GM21390 (cell line): Measurements from ENCODE around the gene FBXO17.
"Not testable (repeated sequence)": the region's sequence is repeated elsewhere in the genome, so short reads cannot be mapped to it uniquely, and the experiment has no call there.

Experiments used
- ATAC-seq: cut with Tn5 transposase; IDR thresholded peaks from one replicate; pipeline ENCODE4 v1.9.1; 2021; ENCODE audit not compliant: unreplicated experiment

Gene FBXO17

DNA sequence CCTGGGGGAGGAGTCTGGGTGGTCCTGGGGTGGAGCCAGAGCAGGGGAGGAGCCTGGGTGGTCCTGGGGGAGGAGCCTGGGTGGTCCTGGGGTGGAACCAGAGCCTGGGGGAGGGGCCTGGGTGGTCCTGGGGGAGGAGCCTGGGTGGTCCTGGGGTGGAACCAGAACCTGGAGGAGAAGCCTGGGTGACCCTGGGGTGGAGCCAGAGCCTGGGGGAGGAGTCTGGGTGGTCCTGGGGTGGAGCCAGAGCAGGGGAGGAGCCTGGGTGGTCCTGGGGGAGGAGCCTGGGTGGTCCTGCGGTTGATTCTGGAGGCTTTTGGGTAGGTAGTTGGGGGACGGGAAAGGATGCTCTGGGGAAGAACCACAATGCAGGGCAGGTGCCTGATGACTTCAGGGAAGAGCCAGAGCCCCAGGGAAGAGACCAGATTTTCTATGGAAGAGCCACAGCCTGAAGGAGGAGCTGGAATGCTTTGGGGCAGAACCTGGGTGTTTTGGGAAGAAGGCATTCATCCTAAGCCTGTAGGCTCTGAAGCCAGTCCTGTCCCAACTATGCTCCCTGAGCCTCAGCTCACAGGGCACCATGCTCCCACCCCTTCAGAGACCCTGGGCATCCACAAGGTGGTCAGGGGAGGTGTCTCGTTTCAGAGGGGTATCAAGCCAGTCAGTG lies 29.8 kb downstream of the FBXO17 start:
- ATAC-seq: no peak

DNA sequence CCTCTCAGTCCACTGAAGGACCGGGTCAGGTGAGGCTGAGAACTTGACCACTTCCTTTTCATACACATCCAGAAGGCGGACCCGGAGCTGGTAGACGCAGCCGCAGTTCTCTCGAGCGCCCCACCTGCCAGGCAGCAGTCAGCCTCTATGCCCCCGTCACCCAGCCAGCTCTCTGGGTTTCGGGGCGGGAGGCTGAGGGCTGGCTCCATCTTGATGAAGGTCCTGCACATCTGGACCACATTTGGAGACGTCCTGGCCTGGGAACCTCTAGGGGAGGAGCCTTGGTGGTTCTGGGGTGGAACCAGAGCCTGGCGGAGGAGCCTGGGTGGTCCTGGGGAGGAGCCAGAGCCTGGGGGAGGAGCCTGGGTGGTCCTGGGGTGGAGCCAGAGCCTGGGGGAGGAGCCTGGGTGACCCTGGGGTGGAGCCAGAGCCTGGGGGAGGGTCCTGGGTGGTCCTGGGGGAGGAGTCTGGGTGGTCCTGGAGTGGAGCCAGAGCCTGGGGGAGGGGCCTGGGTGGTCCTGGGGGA lies 30.5 kb downstream of the FBXO17 start:
- no peak for ATAC-seq

DNA sequence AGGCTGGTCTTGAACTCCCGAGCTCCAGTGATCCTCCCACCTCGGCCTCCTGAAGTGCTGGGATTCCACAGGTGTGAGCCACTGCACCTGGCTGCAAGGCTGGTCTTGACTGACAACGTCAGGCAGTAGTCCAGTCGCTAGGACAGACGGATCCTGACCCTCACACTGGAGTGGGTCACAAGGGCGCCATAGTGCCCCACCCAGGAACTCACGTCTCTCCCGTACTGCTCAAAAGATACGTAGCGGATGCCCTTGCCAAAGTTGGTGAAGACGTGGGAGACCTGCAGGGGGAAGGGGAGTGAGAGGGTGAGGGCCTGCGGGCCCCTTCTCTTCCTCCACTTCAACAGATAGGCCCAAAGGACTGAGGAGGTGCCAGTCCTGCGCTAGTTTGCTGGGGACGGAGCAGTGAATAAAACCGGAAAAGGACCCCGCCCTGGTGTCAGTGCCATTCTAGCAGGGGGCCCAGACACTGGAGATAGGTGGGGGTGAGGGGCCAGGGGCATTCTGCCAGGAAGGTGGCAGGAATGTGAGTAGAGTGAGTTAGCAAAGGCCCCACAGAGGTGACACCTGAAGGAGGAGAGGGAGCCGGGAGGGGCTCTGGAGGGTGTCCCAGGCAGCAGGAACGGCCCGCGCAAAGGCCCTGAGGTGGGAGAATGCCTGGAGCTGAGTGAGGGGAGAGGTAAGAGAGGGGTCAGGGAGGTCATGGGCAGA lies 32.9 kb downstream of the FBXO17 start:
- no peak for ATAC-seq

DNA sequence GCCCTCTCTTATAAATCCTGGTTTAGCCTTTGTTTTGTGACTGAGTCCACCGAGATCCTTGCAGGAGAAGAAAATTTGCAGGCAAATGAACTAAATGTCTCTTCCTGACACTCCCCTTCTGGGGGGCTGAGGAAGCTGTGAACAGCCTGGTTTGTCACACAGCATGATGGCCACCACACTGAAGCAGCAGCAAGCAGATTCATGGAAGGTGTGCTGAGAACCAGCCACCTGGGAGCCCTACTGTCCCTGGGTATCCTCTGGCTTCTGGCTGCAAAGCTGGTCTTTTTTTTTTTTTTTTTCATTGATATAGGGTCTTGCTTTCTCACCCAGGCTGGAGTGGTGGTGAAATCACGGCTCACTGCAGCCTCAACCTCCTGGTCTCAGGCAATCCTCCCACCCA lies 33.6 kb downstream of the FBXO17 start:
- no peak for ATAC-seq

DNA sequence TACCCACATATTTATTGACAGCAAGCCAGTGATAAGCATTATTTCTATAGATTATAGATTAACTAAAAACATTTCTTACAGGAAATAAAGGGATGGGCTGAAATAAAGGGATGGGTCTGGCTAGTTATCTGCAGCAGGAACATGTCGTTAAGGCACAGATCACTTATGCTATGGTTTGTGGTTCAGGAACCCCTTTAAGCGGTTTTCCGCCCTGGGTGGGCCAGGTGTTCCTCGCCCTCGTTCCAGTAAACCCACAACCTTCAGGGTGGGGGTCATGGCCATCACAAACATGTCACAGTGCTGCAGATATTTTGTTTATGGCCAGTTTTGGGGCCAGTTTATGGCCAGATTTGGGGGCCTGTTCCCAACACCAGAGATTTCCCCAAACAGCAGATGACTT lies 34.1 kb downstream of the FBXO17 start:
- ATAC-seq: not testable (repeated sequence)

DNA sequence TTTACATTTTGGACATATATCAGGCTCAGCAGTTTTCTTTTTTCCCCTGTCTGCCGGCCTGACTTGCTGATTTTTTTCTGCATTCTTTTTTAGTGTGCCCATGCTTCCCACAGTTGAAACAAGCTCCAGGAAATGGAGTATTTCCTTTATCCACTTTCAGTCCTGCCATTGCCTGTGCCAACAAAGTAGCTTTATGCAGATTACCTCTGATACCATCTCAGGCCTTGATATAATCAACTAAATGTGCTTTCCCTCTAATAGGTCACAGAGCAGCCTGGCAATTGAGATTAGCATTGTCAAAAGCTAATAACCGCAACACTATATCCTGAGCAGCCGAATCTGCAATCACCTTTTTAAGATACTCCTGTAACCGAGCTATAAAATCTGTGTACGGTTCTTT lies 35.6 kb downstream of the FBXO17 start:
- no peak for ATAC-seq

DNA sequence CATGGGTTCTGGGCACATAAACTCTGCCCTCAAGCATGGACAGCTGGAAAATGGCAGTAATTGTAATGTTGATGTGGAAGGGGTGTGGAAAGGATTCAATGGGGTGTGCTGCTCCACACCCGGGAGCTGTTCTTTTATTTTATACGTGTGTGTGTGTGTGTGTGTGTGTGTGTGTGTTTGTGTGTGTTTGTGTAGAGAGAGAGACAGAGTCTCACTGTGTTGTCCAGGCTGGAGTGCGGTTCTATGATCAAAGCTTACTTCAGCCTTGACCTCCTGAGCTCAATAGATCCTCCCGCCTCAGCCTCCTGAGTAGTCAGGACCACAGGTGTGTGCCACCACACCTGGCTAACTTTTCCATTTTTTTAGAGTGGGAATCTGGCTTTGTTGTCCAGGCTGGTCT lies 42.0 kb downstream of the FBXO17 start:
- no peak for ATAC-seq

DNA sequence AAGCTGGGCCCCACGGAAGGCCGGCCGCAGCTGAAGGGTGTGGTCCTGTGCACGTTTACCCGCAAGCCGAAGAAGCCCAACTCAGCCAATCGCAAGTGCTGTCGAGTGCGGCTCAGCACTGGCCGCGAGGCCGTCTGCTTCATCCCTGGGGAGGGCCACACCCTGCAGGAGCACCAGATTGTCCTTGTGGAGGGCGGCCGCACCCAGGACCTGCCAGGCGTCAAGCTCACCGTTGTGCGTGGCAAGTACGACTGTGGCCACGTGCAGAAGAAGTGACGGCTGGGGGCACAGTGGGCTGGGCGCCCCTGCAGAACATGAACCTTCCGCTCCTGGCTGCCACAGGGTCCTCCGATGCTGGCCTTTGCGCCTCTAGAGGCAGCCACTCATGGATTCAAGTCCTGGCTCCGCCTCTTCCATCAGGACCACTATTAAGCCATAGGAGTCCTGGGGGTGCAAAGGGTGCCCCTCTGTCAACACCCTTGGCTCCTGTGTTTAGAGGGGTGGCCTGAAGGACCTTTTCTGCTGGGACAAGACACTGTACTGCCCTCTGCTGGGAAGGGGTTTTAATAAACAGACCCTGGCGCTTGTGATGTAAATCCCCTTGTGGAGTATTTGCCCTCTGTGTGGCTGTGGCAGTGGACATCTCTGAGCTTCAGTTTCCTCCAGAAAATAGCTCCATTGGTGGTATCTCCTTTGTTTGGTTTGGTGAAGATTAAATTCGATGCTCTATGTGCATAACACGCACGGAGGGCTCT lies 42.9 kb downstream of the FBXO17 start:
- no peak for ATAC-seq

DNA sequence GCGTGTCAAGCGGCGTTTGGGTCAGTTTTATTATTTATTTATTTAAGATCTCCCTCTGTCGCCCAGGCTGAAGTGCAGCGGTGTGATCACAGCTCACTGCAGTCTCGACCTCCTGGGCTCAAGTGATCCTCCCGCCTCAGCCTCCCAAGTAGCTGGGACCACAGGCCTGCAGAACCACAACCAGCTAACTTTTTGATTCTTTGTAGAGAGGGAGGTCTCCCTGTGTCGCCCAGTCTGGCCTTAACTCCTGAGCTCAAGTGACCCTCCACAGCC lies 44.1 kb downstream of the FBXO17 start:
- ATAC-seq: no peak

DNA sequence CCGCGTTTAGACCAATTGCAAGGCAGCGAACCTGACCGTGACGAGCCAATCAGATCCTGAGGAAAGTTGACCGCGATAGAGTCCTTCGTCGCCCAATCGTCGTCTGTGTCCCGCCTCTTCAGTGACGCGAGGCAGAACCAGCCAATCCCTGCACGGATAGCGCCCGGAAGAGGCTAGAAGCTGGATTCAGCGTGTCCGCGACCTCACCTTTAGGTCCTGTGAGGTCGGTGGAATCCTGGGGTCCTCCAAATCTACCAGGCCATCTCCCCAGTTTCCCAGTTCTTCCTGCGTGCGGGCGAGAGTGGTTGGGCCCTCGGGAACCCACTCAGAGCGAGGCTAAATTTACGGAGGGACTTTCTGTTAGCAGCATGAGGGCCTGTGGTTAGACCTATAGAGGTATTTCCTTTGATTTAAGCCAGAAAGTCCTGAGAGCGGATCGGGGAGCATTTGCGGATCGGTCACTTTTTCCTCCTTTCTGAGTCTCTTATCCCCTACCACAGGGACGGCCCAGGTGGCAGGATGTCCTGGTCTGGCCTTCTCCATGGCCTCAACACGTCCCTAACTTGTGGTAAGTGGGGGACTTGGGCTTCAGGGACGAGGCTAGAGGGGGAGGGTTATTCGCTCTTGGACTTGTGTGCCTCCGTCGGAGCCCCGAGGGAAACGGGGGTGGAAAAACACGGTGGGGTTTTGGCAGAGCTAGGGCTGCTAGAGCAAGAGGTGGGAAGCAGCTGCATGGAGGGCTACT lies 44.6 kb downstream of the FBXO17 start, which contains the start of gene MRPS12:
TSS of gene MRPS12 (plus strand) at position 169 of the 745 bp plus-strand sequence. CDS start at position 520, 351 bp downstream.
- peak; percentile 88 for ATAC-seq

DNA sequence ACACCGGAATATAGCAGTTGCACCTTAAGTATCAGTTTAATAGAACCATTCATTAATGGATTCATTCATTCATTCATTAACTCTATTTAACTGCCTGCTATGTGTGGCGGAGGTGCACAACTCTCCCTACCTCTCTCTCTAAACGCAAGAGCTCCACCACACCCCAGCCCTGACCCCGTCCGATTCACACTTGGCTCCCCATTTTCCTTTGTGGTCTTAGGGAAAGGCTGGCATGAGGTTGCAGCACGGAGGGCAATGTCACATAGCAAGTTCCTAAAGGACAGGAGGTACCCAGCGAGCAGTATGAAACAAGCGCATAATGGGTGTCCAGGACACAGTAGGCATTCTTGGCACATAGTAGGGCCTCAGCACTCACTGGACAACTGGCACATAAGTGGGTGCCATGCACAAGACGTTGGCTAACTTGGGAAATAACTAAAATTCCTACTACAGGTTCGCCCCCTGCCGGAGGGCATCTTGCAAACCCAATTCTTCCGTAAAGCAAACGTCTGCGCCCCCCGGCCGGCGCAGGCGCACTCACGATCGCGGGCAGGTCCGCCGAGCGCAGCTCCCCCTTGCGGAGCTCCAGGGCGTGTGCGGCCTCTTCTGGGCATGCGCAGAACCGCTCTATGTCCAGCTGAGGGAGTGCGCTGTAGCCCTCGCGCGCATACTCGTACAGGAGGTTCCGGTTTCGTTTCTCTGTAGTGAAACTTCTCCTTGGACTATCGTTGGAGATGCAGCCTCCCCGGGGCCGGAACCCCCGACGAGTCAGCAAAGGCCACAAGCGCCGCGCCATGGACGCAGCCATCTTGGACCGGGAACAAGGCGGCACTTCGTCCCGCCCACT lies 45.4 kb downstream of the FBXO17 start, which contains the start of gene SARS2:
TSS of gene SARS2 (minus strand) at position 835 of the 847 bp plus-strand sequence. CDS start at position 808, 27 bp downstream.
- peak; percentile 56 for ATAC-seq

DNA sequence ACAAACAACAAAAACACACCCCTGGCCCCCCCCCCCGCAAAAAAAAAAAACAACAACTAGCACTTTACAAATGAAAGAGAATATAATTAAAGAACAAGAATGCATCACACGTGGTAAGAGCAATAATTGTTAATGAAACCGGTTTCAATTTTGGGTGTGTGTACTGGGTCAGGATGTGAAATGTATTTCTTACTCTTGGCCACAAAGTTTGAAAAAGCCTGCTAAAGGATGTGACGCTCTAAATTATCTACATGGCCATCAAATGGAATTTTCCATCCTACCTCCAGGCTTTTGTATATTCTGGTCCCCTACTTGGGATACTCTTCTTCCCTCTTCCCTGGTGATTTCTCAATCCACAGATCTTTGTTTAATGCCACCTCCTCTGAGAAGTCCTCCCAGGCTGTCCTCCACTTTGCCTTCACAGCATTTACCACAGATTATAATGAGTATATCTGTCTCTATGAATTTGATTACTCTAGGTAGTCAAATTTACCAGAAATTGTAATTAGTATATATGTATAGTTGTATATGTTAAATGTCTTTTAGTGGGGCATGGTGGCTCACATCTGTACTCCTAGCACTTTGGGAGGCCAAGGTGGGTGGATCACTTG lies 47.0 kb downstream of the FBXO17 start:
- no peak for ATAC-seq

DNA sequence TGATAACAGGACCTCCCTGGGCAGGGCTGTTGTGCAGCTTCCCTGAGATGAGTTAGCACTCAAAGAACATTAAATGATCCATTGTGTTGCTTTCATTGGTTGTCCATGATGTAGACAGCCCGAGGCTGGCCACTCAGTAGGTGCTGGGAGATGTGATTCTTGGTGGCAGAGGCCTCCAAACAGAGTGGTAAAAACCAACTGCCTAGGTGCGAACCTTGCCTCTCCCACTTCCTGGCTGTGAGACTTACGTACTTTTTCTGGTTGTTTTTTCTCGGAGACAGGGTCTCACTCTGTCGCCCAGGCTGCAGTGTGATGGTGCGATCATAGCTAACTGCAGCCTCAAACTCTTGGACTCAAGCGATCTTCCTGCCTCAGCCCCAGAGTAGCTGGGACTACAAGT lies 51.2 kb downstream of the FBXO17 start:
- no peak for ATAC-seq

DNA sequence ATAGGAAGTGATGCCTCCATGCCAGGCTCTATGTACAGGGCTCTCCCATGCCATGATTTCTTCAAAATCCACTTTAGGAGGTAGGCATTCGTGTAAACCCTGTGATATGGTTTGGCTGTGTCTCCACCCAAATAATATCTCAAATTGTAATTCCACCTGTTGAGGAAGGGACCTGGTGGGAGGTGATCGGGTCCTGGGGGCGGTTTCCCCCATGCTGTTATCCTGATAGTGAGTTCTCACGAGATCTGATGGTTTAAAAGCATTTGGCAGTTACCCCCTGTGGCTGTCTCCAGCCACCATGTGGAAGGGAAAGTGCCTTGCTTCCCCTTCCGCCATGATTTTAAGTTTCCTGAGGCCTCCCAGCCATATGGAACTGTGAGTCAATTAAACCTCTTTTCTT lies 53.1 kb downstream of the FBXO17 start:
- ATAC-seq: no peak

DNA sequence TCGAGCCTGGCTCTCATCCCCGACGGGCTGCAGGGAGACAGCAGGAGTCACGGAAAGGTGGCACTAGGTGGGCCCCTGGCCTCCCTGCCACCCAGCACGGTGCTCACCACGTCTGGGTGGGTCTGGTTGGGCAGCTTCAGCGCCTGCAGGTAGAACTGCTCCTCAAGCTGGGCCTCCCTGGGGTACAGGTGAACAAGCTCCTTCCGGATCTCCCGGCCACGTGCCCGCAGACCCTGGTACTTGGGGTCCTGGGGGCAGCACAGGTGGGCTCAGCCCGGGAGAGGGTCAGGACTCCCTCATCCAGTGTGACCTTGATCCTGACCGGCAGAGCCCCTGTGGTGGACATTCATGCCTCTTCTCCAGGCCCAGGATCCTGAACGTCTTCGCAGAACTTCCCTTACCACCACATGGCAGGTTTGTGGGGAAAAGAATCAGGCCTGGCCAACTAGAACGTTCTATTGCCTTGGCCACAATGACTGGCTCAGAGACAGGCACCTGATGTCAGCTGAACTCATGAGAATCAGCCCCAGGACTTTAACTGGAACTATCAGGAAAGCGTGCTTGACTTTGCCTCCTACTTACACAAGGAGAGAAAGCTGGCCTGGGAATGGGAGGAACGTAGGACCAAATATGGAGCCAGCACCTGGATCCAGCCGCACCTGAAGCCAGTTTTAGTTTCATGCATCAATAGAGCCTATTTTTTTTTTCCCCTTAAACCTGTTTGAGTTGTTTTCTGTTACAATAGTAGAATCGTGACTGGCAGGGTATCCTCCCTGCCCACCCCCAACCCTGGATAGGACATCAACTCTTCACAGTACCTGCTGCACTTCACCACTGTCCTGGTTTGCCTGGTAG lies 53.9 kb downstream of the FBXO17 start:
- ATAC-seq: no peak

DNA sequence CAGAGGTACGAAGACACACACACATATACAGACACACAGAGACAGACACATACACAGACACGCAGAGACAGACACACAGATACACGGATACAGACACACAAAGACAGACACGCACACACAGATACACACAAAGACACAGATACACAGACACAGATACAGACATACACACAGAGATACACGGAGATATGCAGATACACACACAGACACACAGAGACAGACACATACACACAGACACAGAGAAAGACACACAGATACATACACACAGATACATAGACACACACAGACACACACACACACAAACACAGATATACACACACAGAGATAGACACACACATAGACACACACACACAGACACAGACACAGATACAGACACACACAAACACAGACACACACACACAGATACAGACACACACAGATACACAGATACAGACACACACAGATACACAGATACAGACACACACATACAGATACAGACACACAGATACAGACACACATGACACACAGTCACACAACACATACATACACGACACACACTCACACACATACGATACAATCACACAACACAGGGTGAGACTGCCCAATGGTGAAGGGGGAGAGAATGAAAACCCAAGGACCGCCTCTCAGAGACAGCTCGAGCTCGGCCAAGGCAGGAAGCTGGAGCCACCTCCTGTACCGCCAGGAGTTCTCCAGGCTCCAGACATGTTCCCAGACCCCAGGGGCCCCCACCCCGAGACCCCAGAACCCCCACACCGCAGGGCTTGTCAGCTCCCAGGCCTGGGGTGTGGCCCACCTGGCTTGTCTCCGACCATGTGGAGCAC lies 54.7 kb downstream of the FBXO17 start:
- ATAC-seq: no peak

DNA sequence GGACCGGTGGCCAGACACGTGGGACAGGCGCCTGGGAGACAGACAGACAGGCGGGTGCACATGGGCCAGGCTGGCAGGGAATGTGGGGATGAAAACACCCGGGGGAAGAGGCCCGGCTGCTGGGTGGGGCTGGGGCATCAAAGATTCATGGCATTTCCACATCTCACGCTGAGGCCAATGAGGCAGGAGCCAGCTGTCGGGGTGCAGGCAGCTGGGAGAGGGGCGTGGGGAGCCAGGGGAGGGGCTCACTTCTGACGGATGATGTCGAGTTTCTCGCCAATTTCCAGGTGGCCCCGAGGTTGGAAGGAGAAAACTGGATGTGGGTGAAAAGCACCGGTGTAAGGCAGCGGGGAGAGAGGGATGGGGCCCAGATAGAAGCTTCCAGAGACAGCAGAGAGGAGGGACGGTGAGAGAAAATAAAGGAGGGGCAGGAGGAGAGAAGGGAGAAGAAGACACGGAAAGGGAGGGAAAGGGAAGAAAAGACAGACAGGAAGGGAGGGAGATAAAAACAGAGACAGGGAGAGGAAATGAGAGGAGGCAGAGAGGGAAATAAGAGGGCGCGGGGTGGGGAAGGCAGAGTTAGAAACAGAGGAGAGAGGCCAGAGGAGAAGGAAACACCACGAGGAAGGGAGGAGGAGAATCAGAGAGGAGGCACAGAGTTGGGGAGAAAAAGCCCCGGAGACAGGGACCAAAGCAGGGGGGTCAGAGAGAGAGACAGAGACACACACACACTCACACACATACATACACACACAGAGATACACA lies 55.5 kb downstream of the FBXO17 start:
- no peak for ATAC-seq
